ENCODE data around the gene ADAM23.

Gene ADAM23

DNA sequence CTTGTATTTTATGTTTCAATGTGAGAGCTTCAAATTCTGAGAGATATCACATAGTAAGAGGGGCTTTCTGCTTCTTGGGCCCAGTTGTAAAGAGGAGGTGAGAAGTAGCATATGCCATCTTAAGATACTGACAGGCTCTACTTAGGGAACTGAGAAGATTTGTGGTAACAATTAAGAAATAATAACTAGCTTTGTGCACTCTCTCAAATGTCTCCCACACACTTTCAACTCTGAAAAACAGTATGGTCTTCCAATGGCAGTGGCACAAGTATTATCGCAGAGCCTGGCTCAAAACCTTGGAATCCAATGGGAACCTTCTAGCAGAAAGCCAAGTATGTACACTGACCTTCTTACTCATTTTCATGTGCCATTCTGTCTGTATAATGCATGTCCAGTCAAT is 118.6 kb downstream of the ADAM23 start:
- no peak for DNase-seq (ENCODE audit: low spot score)
- no peak for FAIRE-seq

DNA sequence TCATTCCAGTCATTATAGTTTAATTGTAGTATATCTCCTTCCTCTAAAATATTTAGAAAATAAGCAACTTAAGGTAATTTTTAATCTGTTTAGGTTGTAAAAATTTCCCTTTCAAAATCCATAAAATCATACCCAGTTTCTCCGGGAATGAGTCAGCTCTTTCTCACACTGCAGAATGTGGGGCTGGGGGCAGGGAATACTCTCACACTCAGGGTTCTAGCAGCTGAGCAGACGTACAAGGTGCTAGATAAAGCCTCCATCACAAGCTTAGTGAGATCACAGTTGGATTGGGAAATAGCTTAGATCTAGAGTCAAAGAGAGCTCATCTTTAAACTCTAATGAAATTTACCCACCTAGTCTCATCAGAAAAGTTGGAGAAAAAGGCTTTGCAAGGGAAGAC is 119.0 kb downstream of the ADAM23 start:
- no peak for DNase-seq (ENCODE audit: low spot score)
- no peak for FAIRE-seq

- no peak for FAIRE-seq
These were observed 120.0 kb downstream of the ADAM23 start for GRCh38 chr2:206563374-206563773.

GRCh38 chr2:206565666-206566065 is 122.3 kb downstream of the ADAM23 start:
- no peak for FAIRE-seq

More at GRCh38 chr2:206563374-206563773, 120.0 kb downstream of the ADAM23 start:
- DNase-seq (ENCODE audit: low spot score): no peak

DNA sequence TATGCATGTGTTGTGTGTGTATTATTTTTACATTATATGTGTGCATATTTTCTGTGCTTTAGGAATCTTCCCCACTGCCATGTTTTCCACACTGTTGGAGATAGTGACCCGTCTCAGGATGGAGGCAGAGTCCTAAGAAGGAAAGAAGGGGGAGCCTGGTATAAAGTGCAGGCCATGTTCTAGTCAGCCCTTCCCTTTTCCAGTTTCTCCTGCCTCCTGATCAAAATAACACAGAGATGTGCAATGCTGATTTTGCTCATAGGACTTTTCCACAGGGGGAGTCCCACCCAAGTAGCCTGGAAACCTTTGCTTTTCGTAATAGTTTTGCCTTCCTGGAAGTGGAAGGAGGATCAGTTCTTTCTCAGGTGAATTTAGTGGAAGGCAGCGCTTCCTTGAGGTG is 126.1 kb downstream of the ADAM23 start:
- FAIRE-seq (no peak), DNase-seq (ENCODE audit: low spot score) (no peak)

More at GRCh38 chr2:206565666-206566065, 122.3 kb downstream of the ADAM23 start:
- no peak for DNase-seq (ENCODE audit: low spot score)

GRCh38 chr2:206570199-206570598 is 126.9 kb downstream of the ADAM23 start:
- FAIRE-seq: no peak

GRCh38 chr2:206572725-206573124 is 129.4 kb downstream of the ADAM23 start:
- DNase-seq (ENCODE audit: low spot score) (no peak), FAIRE-seq (no peak)

More at GRCh38 chr2:206570199-206570598, 126.9 kb downstream of the ADAM23 start:
- DNase-seq (ENCODE audit: low spot score): no peak

DNA sequence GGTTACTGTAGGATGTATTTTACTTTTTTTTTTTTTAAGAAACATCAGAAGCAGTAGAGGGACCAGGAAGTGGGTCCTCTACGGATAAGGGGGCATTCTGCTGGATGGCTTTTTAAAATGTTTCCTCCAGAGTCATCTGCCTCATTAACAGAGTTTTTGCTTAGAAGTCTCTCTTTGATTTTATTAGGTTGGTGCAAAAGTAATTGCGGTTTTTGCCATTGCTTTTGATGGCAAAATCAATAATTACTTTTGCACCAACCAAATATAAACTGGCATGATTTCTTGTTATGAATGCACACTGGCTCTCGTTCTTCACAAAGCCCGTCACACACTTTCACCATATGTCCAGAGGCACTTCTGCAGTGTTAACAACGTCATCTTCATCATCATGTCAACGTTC is 130.5 kb downstream of the ADAM23 start:
- FAIRE-seq (no peak), DNase-seq (ENCODE audit: low spot score) (no peak)

DNA sequence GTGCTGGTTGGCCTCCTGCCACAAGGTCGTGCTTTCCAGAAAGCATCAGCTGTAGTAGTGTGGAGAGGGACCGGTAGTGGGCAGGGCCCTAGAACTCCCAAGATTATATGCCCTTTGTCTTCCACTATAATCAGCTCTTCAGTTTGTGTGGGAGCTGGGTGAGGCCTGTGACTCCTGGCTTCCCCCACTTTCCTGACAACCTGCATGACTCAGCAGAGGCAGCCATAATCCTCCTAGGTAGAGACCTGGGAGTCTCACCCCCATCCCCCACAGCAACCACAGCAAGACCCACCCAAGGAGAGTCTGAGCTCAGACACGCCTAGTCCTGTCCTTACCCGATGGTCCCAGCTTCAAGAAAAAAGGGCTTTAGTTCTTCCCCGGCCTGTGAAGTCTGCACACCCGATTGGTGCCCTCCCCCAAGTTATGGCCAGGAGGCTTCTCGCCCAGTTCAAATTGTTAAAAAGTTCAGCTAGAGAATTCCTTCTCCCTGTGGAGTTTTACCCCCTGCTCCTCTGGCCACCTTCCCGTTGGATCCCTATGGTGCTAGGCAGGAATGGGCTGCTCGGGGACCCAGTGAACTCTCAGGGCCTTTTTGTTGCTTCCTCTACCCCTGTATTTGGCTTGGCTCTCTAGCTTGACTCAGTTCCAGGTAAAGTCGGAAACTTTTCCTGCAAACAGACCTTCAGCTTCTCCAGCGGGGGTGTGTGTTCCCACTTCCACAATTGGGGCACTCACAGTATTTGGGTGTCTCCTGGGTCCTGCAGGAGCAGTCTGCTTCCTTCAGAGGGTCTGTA is 141.2 kb downstream of the ADAM23 start:
- FAIRE-seq (no peak), DNase-seq (ENCODE audit: low spot score) (no peak)

- FAIRE-seq: no peak
- DNase-seq (ENCODE audit: low spot score): no peak
These were observed 142.0 kb downstream of the ADAM23 start for GRCh38 chr2:206585335-206585734.

DNA sequence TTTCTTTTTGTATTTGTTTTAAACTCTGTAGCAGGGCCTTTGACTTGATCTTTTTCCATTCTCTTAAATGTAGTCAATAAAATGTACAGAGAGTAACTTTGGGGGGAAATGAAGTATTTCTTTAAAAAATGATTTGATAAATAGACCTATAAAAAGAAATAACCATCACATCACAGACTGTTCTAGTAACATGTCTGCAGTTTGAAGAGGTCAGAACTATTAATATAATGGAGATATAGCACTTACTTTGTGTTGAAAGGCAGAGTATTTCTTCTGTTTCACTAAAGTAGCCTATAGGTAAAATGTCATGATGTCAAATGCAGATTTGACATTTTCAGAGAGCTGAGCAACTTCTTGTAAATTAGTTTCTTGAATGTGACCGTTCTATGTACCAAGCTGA is 143.3 kb downstream of the ADAM23 start:
- DNase-seq (ENCODE audit: low spot score) (no peak), FAIRE-seq (no peak)

- FAIRE-seq: no peak
- DNase-seq (ENCODE audit: low spot score): no peak
These were observed 154.4 kb downstream of the ADAM23 start for GRCh38 chr2:206597717-206598218.

DNA sequence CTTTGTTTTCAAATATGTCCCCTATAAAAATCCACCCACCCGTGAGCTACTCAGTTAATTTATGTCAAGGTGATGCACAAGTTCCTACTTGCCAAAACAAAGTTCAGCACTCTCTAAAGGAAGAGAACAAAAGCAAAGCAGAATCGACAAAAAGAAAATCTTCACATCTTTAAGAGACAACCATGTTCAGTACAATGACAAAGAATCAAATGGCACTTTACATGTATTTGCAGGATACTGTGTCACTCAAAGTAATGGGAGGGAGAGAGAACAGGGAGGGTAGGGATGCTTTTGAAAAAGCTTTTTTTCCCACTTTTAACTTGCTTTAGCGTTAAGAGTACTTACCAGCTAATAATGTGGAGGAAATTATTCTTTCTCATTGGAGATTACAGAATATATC is 159.9 kb downstream of the ADAM23 start:
- FAIRE-seq: no peak
- DNase-seq (ENCODE audit: low spot score): no peak

DNA sequence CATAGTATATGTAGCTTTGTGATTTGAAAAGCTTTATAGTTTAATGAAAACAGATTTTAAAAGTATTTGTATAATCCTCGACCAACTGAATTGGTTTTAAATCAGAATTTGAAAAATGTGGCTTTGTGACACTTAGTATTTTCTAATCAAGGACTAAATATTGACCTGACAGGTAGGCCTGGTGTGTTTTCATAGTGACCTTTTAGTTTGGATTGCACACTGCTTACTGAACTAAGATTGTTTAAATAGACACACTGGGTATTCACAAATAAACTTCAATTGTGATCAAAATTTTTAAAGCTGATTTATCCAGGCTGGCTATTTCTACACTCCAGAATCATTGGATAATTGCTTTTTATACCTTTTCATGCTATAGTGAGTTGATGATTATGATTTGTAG is 167.1 kb downstream of the ADAM23 start:
- no peak for FAIRE-seq
- DNase-seq (ENCODE audit: low spot score): no peak

GRCh38 chr2:206611191-206611590 is 167.9 kb downstream of the ADAM23 start:
- FAIRE-seq (no peak), DNase-seq (ENCODE audit: low spot score) (no peak)

DNA sequence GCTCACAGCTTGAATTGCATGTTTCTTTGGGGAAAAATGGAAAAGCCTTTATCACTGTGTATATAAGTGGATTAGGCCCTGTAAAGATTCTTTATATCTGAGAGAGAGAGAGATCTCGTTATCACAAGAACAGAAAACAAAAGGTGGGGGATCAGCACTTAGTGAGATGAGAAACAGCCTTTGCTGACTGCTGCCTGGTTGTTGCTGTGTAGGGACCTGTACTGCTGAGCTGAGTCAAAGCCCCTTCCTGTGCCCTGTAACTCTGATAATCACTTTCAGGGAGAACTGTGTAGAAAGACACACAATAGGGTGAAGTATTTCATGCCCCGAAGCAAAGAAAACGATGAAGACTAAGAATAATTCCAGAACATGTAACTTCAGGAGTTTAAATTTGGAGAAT is 168.4 kb downstream of the ADAM23 start:
- FAIRE-seq (no peak), DNase-seq (ENCODE audit: low spot score) (no peak)

DNA sequence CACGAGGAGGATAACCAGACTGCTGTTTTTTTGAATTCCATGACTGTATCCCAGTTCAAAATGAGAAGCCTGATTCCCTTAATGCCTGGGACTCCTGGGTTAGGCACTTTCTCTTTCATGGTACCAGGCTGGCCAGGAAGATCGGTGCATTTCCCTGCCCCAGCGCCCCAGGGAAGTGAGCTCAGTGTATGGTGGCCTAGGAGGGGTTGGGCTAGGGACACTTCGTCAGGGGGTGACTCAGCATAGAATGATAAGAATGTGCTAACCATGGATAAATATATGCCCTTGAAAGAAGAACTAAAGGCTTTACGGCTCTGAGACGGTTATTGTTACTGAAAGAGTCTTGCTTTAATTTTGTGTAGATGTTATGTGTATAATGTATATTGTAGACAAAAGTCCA is 171.5 kb downstream of the ADAM23 start:
- FAIRE-seq (no peak), DNase-seq (ENCODE audit: low spot score) (peak; percentile 67)

DNA sequence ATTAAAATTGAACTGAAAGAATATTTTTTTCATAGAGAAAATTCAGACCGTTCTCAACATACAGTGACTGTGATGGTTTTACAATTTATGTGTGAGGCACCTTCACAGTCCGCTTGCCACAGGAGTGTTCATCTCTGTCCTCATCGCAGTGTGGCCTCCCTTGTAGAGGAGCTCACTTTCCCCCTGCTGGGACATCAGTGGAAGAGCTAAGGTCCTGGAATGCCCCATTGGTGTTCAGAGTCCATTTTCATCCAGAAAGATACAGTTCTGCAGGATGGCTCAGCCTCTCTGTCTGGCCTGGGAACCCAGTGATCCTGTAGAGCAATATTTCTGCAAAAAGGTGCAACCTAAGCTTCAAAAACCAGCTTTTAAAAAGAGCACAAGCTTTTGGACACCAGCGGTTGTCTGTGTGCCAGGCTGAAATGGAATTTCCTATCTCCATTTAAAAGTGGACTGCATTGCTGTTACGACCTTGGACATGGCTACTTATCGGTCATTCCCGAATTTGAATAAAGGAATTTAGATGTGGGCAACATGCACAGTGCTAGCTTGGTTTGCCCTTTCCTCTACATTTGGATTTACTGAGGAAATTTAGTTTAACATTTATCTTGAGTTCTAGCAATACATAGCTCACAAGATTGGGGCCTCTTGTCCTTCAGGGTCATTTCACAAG is 172.2 kb downstream of the ADAM23 start:
- DNase-seq (ENCODE audit: low spot score): no peak
- FAIRE-seq: no peak

DNA sequence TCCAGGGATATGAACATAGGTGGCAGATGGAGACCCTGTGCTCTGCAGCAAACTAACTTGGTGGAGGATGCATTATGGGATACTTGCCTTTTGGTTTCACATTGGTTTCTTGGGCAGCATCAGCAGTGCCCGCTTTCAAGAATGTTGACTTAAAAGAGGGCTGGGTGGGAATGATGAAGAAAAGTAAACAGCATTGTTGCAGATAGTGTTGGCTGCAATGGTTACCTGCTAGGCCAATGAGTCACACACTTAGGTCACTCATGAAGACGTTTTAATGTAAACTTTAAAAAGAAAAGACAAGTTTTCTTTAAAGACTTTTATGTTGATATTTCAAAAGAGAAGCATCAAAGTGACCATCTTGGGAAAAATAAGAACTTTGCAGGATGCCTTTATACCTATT is 172.8 kb downstream of the ADAM23 start:
- FAIRE-seq: no peak
- peak; percentile 31 for DNase-seq (ENCODE audit: low spot score)

DNA sequence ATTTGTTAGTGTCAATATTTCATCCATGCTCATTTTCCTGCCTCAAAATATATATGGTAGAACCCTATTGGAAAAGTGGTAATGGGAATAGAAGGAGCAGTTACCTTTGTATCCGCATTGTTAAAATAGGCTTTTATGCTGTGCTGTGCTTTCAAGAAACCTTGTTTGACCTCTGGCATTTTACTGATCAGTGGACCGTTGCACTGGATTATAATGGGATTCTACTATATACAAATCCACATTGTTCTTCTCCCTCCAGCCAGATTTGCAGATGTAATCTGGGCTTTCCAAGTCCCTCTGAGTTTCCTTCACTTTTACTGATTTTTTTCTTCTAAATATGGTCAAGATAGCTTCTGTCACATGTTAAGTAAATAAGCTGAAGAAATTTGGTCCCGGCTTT is 175.7 kb downstream of the ADAM23 start:
- DNase-seq (ENCODE audit: low spot score): no peak
- no peak for FAIRE-seq

- FAIRE-seq (no peak), DNase-seq (ENCODE audit: low spot score) (no peak)
These were observed 182.8 kb downstream of the ADAM23 start for GRCh38 chr2:206626108-206626507.

DNA sequence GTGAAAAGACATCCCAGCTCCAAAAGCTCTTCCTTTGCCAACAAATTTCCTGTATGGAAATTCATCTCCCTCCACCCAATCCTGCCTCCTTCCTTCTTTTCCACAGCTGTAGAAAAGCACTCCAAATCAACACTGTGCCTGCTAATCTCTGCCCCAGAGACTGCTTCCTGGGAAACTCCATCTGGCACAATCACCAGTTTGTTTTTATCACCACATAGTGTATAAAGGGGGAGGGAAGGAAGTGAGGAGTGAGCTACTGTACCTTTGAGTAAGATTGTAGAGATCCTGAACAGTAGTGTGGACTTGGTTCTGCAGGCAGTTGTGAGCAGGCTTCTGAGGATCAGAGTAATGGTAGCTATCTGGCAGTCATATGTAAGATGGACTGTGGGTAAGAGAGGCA is 184.3 kb downstream of the ADAM23 start:
- DNase-seq (ENCODE audit: low spot score) (no peak), FAIRE-seq (no peak)

GRCh38 chr2:206631340-206631739 is 188.0 kb downstream of the ADAM23 start:
- DNase-seq (ENCODE audit: low spot score) (no peak), FAIRE-seq (no peak)
